Measurements from ENCODE around the gene MBD5.
A peak's percentile ranks its signal among the peaks of the same experiment; 100 is the strongest.
"Not testable (repeated sequence)": the region's sequence is repeated elsewhere in the genome, so short reads cannot be mapped to it uniquely, and the experiment has no call there.

The MBD5 gene

DNA sequence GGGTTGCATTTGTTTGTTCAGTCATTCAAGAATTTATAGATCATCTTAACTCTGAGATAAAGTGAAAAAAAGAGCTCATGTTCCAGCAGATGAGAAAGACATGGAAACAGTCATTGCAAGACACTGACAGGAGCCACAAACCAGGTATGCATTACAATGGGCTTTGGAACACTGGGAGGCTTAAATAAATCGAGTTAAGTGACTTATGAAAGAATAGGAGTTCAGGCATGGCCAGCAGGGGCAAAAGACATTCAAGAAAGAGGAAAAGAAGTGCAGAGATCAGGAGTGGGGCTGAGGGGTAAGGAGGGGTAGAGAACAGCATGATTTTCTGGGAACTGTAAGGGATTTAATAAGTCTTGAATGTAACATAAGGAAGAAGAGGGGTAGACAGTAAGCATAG lies 502.4 kb downstream of the MBD5 start:
- no peak for DNase-seq (ENCODE audit: low spot score)

DNA sequence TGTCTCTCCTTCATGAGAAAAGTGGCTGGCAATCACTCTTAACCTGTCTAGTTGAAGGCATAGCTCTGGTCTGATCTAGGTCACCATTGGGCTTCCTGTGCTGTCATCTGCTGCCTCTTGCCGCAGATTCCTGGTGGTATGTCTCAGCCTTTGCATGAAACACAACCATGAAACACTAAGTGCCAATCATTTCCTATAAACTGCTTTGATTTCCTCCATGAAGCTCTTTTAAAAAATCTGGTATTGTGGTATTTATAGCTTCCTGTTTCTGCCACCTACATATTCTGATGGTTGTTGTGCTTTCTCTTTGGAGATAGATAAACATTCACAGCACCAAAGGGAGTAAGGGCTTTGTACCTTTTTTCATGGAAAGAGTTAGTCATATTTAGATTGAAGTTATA lies 503.6 kb downstream of the MBD5 start:
- peak; percentile 69 for DNase-seq (ENCODE audit: low spot score)

DNA sequence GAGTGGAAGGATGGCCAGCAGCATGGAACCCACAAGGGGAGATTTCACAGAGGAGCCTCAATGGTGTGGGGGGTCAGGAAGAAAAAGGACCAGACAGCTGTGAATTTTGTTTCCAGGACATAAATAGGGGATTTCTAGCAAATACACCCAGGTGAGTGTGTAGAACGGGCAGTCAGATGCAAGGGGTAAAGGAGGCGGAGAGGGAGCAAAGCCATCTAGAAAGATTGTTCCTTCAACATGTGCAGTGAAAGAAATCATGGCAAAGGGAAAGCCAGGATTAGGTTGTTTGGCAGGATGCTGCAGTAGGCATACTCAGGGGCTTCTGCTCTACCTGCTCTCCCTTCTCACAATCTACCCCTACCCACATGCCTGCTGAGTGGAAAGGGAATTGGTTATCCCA lies 504.2 kb downstream of the MBD5 start:
- DNase-seq (ENCODE audit: low spot score) = no peak

DNA sequence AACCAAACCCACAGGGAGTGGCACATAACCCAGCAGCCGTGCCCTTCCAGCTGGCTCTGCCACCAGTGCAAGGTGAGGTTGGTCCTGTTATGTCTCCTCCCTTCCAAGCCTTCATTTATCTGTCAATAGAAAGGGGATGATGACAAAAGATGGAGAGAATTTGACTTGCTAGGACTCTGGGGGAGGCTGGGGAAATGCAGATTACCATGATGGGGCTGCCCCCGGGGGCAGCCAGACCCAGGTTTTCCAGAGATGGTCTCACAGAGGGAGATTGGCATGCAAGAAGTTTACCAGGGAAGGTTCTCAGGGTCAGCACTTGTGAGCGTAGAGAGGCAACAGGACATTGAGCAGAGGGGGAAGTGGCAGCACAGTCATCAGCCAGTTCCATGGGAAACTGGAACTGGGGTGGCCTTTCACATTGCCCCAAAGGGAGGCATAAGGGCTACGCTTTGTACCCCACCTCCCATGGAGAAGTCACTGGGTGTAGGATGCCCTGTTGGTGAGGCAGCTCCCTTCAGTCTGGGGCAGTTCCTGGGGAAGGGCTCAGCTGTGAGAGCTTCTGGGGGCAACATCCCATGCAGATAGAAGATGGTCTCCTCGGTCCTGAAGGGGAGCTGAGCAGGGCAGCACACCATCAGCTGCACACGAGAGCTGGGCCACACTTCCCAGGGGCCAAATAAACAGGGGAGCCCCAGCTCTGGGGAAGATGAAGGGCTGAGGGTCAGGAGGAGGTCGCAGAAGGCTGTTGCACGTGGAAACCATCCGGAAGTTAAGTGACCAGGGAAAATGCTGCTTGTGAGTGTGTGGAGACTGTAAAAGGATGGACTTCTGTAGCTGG lies 505.8 kb downstream of the MBD5 start:
- no peak for DNase-seq (ENCODE audit: low spot score)

DNA sequence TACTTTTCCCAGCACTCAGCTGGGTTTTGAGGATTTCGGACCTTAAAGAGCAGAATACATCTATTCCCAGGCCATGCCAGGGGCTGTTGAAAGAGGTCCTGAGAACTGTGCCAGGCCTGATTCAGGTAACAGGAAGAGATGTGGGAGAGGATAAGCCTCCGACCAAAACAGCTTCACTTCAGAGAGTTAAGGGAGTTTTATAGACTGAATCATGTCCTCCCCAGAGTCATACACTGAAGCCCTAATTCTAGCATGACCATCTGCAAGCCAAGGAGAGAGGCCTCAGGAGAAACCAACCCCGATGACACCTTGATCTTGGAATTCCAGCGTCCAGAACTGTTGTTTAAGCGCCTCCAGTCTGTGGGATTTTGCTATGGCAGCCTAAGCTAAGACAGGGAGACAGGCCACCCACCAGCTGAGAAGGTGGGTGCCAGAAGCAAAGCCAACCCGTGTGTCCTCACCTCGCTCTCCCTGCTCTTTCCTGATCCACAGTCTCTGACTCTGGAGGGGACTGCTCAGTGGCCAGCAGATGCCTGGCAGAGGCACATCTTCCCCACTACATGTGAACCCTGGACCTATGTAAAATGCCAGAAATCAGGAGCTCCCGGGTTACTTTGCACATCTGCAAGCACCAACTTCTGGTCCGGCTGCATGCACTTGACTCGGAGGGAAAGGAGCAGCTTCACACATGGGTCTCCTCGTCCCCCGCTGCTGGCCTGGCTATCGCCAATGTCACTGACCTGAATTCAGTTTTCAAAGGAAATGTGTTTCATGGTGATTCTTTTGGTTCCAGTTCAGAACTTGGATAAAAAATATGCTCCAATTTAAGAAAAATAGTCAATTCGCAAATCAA lies 506.8 kb downstream of the MBD5 start:
- DNase-seq (ENCODE audit: low spot score) = no peak

DNA sequence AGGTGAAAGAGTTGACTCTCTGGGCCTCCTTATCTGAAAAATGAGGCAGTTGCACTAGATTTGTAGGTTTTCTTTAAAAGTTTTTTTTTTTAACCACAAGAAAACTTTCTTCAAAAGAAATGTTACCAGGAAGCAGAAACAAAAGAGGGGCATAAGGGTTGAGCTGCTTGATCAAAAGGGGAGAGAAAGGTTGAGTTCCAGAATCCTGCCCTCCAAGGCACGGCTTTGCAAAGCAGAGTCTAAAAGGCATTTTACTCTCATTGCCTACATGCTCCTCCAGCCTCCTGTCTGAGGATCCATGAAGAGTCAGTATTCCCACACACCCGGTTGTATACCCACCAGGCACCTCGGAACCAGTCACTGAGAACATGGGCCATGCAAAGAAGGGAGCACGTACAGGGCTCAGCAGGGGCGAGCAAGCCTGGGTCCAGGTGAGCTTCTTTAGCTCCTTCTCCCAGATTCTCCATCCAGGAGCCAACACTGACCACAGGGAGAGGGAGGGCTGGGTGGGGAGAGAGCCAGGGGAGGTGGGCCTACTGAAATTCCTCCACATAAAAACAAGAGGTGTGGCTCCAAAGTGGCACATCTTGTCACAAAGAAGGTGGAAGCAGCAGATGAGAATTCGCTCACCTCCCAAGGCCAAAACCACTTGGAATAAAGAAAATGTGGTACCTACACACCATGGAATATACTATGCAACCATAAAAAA lies 507.6 kb downstream of the MBD5 start:
- DNase-seq (ENCODE audit: low spot score) = no peak

DNA sequence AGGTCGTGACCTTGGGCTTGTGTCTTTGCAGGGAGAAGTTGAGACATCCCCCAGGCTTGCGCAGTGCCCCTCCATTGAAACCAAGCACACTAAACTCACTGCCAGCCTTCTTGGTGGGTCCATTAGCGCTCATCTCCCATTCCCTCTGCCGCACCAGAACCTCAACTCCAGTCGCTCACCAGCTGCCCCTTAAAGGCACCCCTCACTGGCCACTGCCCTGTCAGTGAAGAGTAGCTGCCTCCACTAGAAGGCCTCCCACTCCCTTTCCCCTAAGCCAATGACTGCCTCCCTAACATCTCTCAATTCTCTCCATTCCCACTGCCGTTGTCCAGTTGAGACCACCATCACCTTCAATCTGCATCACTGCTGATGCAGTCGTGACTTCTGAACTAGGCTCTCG lies 508.9 kb downstream of the MBD5 start:
- DNase-seq (ENCODE audit: low spot score) = no peak

DNA sequence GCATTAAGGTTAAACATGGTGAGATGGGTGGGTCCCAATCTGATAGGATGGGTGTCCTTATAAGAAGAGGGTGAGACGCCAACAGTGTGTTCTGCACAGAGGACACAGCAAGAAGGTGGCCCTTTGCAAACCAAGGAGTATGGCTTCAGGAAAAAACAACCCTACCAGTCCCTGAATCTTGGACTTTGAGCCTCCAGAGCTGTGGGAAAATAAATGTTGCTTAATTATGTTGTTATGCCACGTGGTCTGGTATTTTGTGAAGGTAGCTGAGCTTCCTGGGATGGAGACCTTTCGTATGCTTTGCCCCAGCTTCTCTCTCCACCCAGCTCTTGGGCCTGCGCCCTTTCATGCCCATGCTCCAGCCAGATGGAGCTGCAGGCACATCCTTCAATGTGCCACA lies 509.5 kb downstream of the MBD5 start:
- DNase-seq (ENCODE audit: low spot score) = no peak

DNA sequence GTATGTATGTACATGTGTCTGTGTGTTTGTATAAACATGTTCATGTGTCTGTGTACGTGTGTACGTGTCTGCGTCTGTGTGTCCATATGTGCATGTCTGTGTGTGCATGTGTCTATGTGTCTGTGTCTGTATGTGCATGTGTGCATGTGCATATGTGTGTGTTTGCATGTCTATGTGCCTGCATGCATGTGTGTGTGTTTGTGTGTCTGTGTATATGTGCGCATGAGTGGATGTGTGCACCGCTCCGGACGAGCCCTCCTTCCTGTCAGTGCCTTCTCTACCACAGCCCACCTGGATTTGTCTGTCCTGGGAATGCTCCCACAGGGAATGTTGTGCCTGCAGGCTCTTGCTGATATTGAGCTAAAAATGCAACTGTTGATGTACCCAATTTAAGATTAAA lies 510.3 kb downstream of the MBD5 start:
- no peak for DNase-seq (ENCODE audit: low spot score)

DNA sequence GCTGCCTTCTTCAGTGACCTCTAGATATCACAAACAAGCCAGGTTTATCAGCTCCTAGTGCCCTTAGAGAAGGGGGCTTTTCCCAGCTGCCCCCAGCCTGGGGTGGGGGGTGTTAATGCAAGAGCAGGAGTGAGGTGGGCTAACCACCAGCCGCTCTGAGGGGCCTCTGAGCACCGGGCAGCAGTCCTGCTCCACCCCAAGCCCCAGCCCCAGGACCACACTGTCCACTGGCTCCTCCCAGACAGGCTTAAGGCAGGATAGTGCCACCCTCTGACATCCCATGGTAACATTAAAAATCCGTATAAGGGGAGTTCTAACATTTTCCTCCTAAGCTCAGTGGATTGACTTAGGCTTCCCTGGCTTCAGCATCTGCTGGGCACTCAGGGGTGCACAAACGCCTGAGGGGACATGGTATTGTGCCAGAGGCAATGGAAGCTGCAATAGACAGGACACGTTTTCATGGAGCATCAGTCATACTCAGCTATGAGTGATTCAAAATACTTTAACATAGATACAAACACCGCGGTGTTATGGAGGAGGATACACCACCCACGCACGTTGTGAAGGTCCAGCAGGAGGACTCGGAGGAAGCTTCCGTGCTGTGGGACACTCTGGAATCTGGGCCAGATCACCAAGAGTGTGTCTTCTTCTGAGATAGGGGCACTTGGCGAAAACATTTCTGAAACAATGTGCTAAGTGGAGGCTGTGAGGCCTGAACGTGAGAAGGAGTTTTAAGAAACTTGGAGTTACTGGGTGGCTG lies 511.0 kb downstream of the MBD5 start:
- DNase-seq (ENCODE audit: low spot score) = no peak

DNA sequence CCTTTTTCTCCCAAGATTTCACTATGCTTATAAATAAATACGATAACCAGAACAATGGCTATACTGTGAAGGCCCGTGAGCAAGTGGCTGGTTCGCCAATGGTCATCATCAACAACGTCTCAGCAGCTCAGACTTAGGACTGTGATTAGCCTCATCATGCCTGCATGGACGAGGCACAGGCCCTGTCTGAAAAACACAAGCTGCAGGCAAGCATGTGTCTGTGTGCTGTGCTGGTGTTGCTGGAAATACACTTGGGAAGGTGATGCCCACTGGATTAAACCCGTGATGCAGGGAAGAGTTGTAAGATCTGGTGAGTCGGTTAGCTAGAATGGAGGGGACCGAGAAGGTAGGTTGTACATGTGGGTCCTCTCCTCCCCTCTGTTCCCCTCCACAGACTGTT lies 512.1 kb downstream of the MBD5 start:
- DNase-seq (ENCODE audit: low spot score) = no peak

DNA sequence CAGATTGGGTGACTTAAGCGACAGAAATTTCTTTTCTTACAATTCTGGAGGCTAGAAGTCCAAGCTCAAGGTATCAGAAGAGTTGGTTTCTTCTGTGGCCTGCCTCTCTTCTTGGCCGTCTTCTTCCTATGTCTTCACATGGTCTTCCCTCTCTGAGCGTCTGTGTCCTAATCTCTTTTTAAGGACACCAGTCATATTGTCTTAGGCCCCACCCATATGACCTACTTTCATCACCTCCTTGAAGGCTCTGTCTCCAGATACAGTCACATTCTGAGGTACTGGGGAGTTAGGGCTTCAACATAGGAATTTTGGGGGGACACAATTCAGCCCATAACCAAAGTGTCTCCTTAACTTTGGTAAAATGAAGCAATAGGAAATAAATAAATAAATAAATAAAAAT lies 512.8 kb downstream of the MBD5 start:
- no peak for DNase-seq (ENCODE audit: low spot score)

DNA sequence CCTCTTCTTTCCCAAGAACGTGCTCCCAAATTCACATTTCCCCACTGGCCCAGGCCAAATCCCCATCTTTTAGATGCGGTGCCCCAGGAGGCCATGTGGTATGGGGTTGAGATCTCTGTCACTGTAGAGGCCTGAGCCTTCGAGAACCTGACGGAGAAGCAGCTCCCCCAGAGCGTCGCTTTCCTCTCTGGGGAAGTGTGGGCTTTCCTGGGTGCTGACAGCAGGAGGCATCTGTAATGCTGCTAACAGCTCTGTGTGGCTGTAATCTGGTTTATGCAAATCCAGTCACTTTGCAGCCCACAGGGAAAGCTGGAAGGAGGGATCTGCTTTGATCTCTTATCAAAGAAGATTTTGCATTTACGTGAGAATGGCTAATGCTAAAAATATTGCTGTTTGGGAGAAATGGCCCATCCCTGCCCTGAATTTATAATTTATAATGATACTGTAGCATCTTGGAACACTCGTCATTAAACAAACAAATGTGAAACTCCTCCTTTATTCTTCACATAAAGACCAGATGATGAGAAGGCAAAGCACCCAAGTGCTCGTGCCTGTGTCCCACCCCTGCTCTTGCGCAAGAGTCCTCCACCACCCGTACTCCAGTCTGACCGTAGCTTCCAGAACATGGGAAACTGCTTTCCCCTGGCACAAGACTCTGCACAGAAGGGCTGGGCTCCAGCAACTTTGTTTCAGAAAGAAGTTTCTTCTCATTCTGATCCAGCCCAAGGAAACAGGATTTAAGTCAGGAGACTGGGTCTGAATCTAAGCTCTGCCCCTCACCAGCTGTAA lies 513.7 kb downstream of the MBD5 start:
- DNase-seq (ENCODE audit: low spot score) = peak; percentile 59

DNA sequence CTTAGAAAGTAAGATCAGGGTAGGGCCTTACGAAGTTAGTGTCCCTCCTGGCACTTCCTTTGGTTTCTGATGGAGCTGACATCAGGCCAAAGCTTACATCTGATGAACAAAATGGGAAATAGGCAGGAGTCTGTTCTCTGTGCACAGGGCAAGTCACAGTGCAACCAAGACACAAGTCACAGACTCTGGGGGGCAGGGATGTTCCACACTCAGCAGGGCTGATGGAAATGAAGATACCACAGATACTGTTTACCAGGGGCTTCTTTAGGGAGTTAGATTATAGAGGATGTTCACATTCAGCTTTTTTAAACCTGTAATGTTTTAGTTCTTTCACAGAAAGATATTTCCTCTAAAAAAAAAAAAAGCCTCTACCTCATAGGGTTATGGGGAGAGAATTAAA lies 517.5 kb downstream of the MBD5 start:
- DNase-seq (ENCODE audit: low spot score) = no peak

DNA sequence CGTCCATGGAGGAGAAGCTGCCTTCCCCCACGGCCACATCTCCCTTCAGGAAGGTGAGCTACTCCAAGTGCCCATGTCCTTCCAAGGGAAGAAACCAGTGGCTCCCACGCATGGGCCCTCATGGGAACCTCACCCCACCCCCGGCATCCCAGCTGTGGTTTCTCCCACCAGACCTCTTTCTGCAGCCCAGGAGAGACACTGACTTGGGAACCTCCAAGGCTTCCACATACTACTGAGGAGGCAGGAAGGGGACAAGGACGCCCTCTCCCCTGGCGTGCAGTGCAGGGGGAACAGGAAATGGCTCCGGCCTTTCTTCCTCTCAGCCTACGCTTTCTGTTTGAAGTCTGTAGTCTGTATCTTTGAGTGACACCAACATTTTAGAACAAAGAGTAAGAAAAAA lies 519.1 kb downstream of the MBD5 start:
- no peak for DNase-seq (ENCODE audit: low spot score)

DNA sequence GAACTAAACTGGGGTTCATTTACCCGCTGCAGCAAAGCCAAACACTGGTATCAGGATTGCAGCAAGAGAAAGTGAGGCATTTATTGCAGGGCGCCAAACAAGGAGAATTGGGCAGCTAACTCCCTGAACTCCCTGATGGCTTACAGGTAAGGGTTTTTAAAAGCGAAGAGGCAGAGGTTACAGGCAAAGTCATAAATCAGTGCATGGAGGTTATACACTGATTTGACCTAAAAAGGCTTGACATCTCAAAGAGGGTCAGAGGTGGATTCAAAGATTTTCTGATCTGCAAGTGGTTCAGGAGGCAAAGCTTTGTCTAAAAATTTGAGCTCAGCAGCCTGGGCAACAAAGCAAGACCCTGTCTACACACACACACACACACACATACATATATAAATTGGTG lies 520.9 kb downstream of the MBD5 start:
- no peak for DNase-seq (ENCODE audit: low spot score)

DNA sequence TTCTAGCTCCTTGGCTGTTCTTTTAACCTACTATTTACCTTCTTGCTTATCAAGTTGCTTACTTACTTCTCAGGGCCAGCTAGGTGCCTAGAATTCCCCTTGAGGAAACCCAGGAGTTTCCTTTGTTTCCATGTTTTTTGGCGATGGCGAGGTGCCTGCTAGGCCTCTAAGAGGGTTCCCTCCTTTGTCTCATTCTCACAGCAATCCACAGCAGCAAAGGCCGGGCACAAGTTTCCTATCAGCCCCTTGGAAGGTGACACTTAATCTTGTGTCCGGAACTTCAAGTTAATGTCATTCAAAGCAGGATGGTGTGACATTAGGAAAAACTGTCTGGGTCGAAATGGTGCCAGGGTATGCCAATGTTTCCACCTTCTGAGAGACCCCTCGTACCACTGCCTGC lies 521.7 kb downstream of the MBD5 start:
- DNase-seq (ENCODE audit: low spot score) = no peak

DNA sequence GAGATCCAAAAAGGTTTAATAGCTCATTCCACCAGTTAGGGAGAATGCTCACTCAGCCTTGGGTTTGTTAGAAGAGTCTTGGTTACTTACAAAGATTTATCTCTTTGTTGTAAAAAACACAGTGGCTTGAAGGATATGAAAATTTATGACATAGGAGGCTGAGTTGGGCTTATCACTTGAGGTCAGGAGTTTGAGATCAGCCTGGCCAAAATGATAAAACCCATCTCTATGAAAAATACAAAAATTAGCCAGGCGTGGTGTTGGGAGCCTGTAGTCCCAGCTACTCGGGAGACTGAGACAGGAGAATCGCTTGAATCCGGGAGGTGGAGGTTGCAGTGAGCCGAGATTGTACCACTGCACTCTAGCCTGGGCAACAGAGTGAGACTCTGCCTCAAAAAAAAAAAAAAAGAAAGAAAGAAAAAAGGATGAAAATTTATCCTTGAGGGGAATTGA lies 522.2 kb downstream of the MBD5 start:
- not testable (repeated sequence) for DNase-seq (ENCODE audit: low spot score)

DNA sequence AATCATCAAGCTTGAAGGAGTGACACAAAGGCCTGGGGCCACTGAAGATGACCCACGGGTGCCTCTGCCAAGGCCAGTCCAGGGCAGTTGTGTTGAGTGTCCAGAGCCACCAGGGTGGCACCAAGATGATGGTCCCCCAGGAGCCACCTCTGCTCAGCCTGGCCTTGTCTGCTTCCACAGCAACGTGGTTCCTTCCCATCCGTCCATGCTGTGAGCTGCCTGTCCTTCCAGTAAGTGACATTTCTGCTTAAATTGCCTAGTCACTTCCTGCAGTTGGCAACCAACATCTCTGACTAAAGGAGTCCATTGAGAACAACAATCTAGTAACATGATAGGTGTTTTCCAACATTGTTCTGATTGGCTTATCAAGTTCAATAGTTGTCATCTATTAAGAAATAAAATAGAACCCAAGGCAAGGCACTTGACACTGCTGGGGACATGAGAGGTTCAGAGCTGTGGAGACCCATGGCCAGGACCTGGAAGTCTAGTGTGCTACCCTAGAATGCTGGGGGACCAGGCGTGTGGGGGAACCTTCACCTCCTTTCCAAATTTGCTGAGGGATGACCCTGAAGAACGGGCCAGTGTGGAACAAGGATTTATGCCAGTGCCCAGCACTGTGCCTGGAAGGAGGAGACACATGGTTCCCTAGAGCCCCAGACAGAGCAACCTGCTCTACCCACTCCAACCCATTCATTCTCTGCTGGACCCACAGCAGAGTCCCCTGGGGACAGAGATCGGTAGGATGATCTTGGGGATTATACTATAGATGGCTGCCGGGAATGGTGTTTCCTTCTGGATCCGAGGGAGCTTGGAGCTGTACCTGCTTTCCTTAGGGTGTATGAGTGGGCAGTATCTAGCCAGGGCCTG lies 524.7 kb downstream of the MBD5 start:
- no peak for DNase-seq (ENCODE audit: low spot score)

DNA sequence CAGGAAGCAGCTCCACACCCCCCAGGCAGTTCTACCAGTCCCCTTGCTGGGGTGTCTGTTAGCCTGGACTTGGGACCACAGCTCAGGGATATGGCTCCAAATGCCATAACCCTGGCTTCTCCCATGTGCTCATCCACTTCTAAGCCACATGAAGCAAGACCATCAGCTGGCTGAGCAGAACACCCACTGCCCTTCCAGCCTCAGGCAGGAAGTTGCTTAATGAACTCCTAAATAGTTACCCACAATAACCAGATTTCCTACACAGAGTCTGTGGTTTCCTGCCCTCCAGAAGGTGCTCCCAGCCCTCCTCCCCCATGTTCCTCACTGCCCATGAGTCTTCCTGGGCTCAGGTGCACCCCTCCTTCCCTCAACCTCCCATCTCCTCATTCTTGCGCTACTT lies 525.4 kb downstream of the MBD5 start:
- DNase-seq (ENCODE audit: low spot score) = no peak

Data from SW480 (cell line).